Skin of body (tissue), 2 donors: ENCODE results near the gene UTS2R. TPM values are rescaled to one million over a fixed set of nuclear protein-coding genes. Genes with fewer than 3 reads are reported as not detected.

Source experiments
- DNase-seq: peaks from one replicate; lab custom pipeline; 2025; lab: John Stamatoyannopoulos, UW
- total RNA-seq: library from RNA; depleted of rRNA; stranded (reverse); fragments of >200 nt; gene quantifications from one replicate; pipeline ENCODE4 v1.2.3, GENCODE V29; 2014

The UTS2R gene
- total RNA-seq: 0.20 TPM

- DNase-seq: no peak
Measured at GRCh38 chr17:82371333-82372248, at the start of gene UTS2R. UTS2R (plus strand) TSS chr17:82371765; CDS start chr17:82374325, 2,560 bp downstream.

GRCh38 chr17:82321947-82322466, 49.6 kb upstream of the UTS2R start:
- DNase-seq: no peak

- DNase-seq: no peak
Measured at GRCh38 chr17:82322526-82323453, 48.8 kb upstream of the UTS2R start.

GRCh38 chr17:82323514-82324234, 47.9 kb upstream of the UTS2R start:
- no peak for DNase-seq

GRCh38 chr17:82324566-82325285, 46.8 kb upstream of the UTS2R start:
- no peak for DNase-seq

GRCh38 chr17:82325286-82326180, 46.0 kb upstream of the UTS2R start:
- no peak for DNase-seq

- no peak for DNase-seq
Measured at GRCh38 chr17:82327289-82327688, 44.3 kb upstream of the UTS2R start.

GRCh38 chr17:82327757-82328140, 43.8 kb upstream of the UTS2R start:
- DNase-seq: no peak

- DNase-seq: no peak
Measured at GRCh38 chr17:82328141-82328993, 43.2 kb upstream of the UTS2R start.

GRCh38 chr17:82328994-82329507, 42.5 kb upstream of the UTS2R start:
- DNase-seq: no peak

GRCh38 chr17:82329683-82330321, 41.8 kb upstream of the UTS2R start:
- DNase-seq: no peak

- DNase-seq: peak; percentile 33
Measured at GRCh38 chr17:82330322-82331239, 41.0 kb upstream of the UTS2R start.

- DNase-seq: no peak
Measured at GRCh38 chr17:82331345-82331939, 40.1 kb upstream of the UTS2R start.

GRCh38 chr17:82332669-82333278, 38.8 kb upstream of the UTS2R start:
- DNase-seq: no peak

GRCh38 chr17:82333279-82334171, 38.0 kb upstream of the UTS2R start, which contains the start of gene SECTM1:
SECTM1 (minus strand) TSS chr17:82333766; CDS start chr17:82327240, 6,526 bp downstream.
- peak; percentile 57 for DNase-seq
